NT2/D1 (cell line): ENCODE measurements around the gene CUL1.

Experiments used
- DNase-seq: peaks from one replicate; pipeline ENCODE4 v3.0.0-alpha.2; 2011; ENCODE audit warnings: low read depth, low spot score
- H3K27me3 ChIP-seq: 2 replicates; pipeline ENCODE4 v1.6.0; 2011; ENCODE audit warnings: mild to moderate bottlenecking; ENCODE audit not compliant: insufficient read length, insufficient read depth
- H3K36me3 ChIP-seq: 2 replicates; pipeline ENCODE4 v1.6.1; 2011; ENCODE audit warnings: mild to moderate bottlenecking, low read length, mixed read lengths; ENCODE audit not compliant: insufficient read depth, insufficient read length
- H3K4me1 ChIP-seq: 2 replicates; pipeline ENCODE4 v1.5.1; 2011; ENCODE audit not compliant: insufficient read depth, insufficient read length
- H3K4me3 ChIP-seq: 2 replicates; pipeline ENCODE4 v1.5.1; 2011; ENCODE audit warnings: low read depth; ENCODE audit not compliant: insufficient read length
- H3K9ac ChIP-seq: 2 replicates; pipeline ENCODE4 v1.6.0; 2011; ENCODE audit warnings: low read depth; ENCODE audit not compliant: insufficient read length
- H3K9me3 ChIP-seq: 2 replicates; pipeline ENCODE4 v1.5.1; 2011; ENCODE audit warnings: mild to moderate bottlenecking, low read length; ENCODE audit not compliant: insufficient read depth
- SUZ12 ChIP-seq: IDR thresholded peaks from 2 replicates; pipeline ENCODE4 v1.6.1; 2011; ENCODE audit not compliant: insufficient read length, insufficient read depth; ENCODE audit errors: extremely low read depth
- YY1 ChIP-seq: IDR thresholded peaks from 2 replicates; pipeline ENCODE4 v1.6.1; 2011; ENCODE audit not compliant: insufficient read length, insufficient read depth
- ZNF274 ChIP-seq: IDR thresholded peaks from 2 replicates; pipeline ENCODE4 v1.6.1; 2011; ENCODE audit warnings: mild to moderate bottlenecking, low read depth, low read length

Gene CUL1

GRCh38 chr7:148825338-148825737, 126.6 kb downstream of the CUL1 start:
- no peaks in the 10 kb centered on the region for H3K27me3 ChIP-seq
- no peak for DNase-seq
- no peaks in the 10 kb centered on the region for H3K9me3 ChIP-seq
- H3K36me3 ChIP-seq, result peaks cover 39% of the 10 kb centered on the region
- no peaks in the 10 kb centered on the region for H3K4me1 ChIP-seq
- no peak for TF ChIP-seq ZNF274
- TF ChIP-seq YY1, result no peak
- TF ChIP-seq SUZ12, result no peak
- H3K4me3 ChIP-seq, result no peak overlapping the region
- no peak overlapping the region for H3K9ac ChIP-seq

DNA sequence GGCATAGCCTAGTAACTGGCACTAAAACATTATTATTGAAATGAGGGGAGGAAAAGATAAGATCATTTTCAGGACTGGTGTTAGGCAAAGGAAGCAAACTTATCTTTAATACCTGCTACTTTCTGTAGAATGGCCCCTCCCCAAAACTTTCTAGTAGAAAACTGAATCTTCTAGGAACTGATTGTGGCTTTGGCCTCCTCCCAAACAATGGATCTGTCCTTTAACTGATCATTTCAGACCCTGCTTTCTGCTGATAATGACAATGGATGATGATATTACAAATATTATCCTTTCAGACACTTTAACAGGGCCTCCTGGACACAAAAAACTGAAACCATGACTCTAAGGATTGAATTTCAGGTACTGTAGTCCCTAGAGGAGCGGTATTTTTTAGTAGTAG, 130.3 kb downstream of the CUL1 start:
- no peaks in the 10 kb centered on the region for H3K9me3 ChIP-seq
- H3K4me3 ChIP-seq, result no peak overlapping the region
- H3K27me3 ChIP-seq, result no peaks in the 10 kb centered on the region
- DNase-seq, result no peak
- H3K4me1 ChIP-seq, result no peaks in the 10 kb centered on the region
- TF ChIP-seq SUZ12, result no peak
- TF ChIP-seq YY1, result no peak
- TF ChIP-seq ZNF274, result no peak
- peaks cover 45% of the 10 kb centered on the region for H3K36me3 ChIP-seq
- H3K9ac ChIP-seq, result no peak overlapping the region

DNA sequence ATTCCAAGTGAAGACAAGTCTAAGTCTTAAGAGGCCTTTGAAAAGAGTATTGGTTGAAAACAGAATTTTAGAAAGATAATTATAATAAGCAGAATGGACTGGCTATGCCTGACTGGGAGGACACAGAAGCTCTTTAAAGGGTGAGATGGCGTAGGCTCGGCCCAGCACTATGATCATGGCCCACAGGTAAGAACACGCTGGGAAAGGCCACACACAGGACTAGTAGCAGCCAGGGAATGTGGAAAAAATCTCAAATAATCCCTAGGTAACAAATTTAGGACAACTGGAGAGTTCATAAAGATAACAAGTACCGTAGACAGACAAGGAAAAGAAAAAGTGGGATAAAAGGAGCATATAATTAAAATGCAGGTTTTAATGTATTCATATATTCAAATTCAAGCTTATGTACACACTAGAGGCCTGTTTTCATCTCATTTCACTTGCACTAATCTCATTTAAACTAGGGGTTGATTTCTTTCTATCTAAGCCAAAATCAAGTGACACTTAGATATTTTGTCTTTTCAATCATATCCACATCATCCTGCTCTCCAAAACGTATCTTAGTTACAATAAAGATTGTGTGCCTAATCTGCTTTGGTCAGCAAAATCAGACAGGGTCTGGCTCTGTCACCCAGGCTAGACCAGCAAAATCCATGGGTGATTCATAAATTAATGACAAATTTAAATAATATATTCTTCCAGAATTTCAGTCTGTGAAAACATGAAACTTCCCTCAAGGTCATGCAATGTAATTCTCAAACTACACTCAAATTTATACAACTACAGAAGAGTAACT, 132.4 kb downstream of the CUL1 start:
- H3K9ac ChIP-seq, result no peak overlapping the region
- H3K36me3 ChIP-seq, result peaks cover 33% of the 10 kb centered on the region
- H3K9me3 ChIP-seq, result no peaks in the 10 kb centered on the region
- no peak for DNase-seq
- TF ChIP-seq ZNF274 (no peak), SUZ12 (no peak), YY1 (no peak)
- H3K4me1 ChIP-seq, result no peaks in the 10 kb centered on the region
- H3K4me3 ChIP-seq, result no peak overlapping the region
- no peaks in the 10 kb centered on the region for H3K27me3 ChIP-seq

- no peaks in the 10 kb centered on the region for H3K27me3 ChIP-seq
- H3K9me3 ChIP-seq, result no peaks in the 10 kb centered on the region
- no peaks in the 10 kb centered on the region for H3K4me1 ChIP-seq
- H3K9ac ChIP-seq, result no peak overlapping the region
- DNase-seq, result no peak
- peaks cover 32% of the 10 kb centered on the region for H3K36me3 ChIP-seq
- TF ChIP-seq ZNF274 (no peak), YY1 (no peak), SUZ12 (no peak)
- no peak overlapping the region for H3K4me3 ChIP-seq
Observed at GRCh38 chr7:148831782-148832181, 133.1 kb downstream of the CUL1 start.

GRCh38 chr7:148834605-148835004, 135.9 kb downstream of the CUL1 start:
- Histone ChIP-seq H3K9me3 (no peaks in the 10 kb centered on the region), H3K4me3 (no peak overlapping the region), H3K27me3 (no peaks in the 10 kb centered on the region), H3K36me3 (peaks cover 22% of the 10 kb centered on the region), H3K4me1 (no peaks in the 10 kb centered on the region), H3K9ac (no peak overlapping the region)
- TF ChIP-seq SUZ12 (no peak), ZNF274 (no peak), YY1 (no peak)
- DNase-seq, result no peak

DNA sequence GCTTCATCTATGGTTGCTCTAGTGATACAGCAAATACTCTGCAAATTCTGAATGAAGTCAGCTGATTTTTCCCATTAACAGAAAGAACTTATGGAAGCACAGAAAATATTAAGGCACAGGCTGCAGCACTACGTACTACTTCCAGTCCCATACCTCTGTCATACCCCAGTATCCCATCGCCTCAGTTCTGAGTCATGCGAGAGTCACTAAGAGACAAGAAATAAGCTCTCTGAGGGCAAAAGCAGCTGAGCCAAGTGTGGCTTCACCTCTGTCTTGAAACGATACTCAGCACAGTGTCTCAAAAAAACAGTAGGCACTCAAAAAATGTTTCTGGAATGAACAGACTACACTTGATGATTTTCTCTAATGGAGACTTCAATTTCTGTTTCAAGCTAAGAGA, 137.2 kb downstream of the CUL1 start:
- H3K4me3 ChIP-seq, result no peak overlapping the region
- H3K27me3 ChIP-seq, result no peaks in the 10 kb centered on the region
- DNase-seq, result no peak
- H3K4me1 ChIP-seq, result no peaks in the 10 kb centered on the region
- peaks cover 15% of the 10 kb centered on the region for H3K36me3 ChIP-seq
- no peak overlapping the region for H3K9ac ChIP-seq
- TF ChIP-seq ZNF274 (no peak), SUZ12 (no peak), YY1 (no peak)
- H3K9me3 ChIP-seq, result no peaks in the 10 kb centered on the region

GRCh38 chr7:148838905-148839304, 140.2 kb downstream of the CUL1 start:
- no peaks in the 10 kb centered on the region for H3K27me3 ChIP-seq
- H3K9me3 ChIP-seq, result no peaks in the 10 kb centered on the region
- H3K9ac ChIP-seq, result no peak overlapping the region
- no peak for TF ChIP-seq ZNF274
- no peak for TF ChIP-seq SUZ12
- no peak for TF ChIP-seq YY1
- H3K4me1 ChIP-seq, result no peaks in the 10 kb centered on the region
- DNase-seq, result no peak
- no peak overlapping the region for H3K4me3 ChIP-seq
- H3K36me3 ChIP-seq, result peaks cover 14% of the 10 kb centered on the region
